ENCODE measurements around the gene CPT1C. TPM values are rescaled to one million over a fixed set of nuclear protein-coding genes. Genes with fewer than 3 reads are reported as not detected.

CPT1C gene
- total and polyA plus RNA-seq, 2 of the 4 experiments (the other 2 are of a cell fraction) = 14.2 to 56.1 TPM

GRCh38 chr19:49664171-49665035 lies 26.5 kb upstream of the CPT1C start:
- TF ChIP-seq CTCF (conservative IDR thresholded peaks at IDR 0.05; ENCODE audit: low read depth, low read length) = no peak
- peak; percentile 55; the same call in 1 of the 2 replicates for TF ChIP-seq MXI1 (IDR thresholded peaks at IDR 0.05; ENCODE audit: borderline replicate concordance, low read depth, low read length)
- TF ChIP-seq BHLHE40 (IDR thresholded peaks at IDR 0.05; ENCODE audit: low read depth, low read length) = no peak; the same call in 1 of the 2 replicates
- TF ChIP-seq MAZ (IDR thresholded peaks at IDR 0.05; ENCODE audit: borderline replicate concordance, low read depth, low read length) = no peak
- H2AK5ac ChIP-seq (ENCODE audit: low read depth, low read length) = peak overlapping the region; percentile 96
- peaks cover 13% of the 10 kb centered on the region for H4K20me1 ChIP-seq (ENCODE audit: insufficient read depth, low read length)
- H2AK9ac ChIP-seq (replicated peaks; ENCODE audit: low read depth, low read length, poor library complexity) = peak overlapping the region; percentile 86
- H2BK5ac ChIP-seq (ENCODE audit: low read depth, low read length, poor library complexity, severe bottlenecking) = peak overlapping the region; percentile 88
- peak overlapping the region; percentile 93 for H3K4me2 ChIP-seq (ENCODE audit: low read depth, low read length)
- peak; percentile 75 for ATAC-seq (ENCODE audit: low read depth)
- POLR2A ChIA-PET (ENCODE audit: unreplicated experiment) = no interaction called here
- H3K4me3 ChIP-seq (ENCODE audit: insufficient read depth, low read depth, low read length) = peak overlapping the region; percentile 77
- H3K56ac ChIP-seq (ENCODE audit: extremely low read depth, insufficient read depth, low read length) = peak overlapping the region; percentile 71
- in situ Hi-C loops (cut with MboI; ENCODE audit: low sequenced_read_pairs) (loop anchor here (10.0 kb wide), 1 partner anchor 170 kb away; the partner anchor contains the start of gene RPS11), dilution Hi-C loops (cut with HindIII; ENCODE audit: low sequenced_read_pairs, unreplicated experiment) (no loop called here), intact Hi-C loops (cut with micrococcal nuclease) (loop anchor here (1.0 kb wide), 1 partner anchor 22 kb away; the partner anchor contains the start of gene SCAF1)
- no peak overlapping the region for H2BK20ac ChIP-seq (ENCODE audit: low read depth, low read length)
- CTCF ChIA-PET = interaction anchor here (0.6 to 1.0 kb wide), 2 partner anchors 11 to 137 kb away, joined by 3 read pairs; partner anchors contain the start of gene RCN3
- peak overlapping the region; percentile 87 for H3K27ac ChIP-seq (ENCODE audit: insufficient read depth, low read length)
- peak overlapping the region; percentile 91 for H3K9ac ChIP-seq (ENCODE audit: low read depth, low read length)
- peak overlapping the region; percentile 97 for H3K23ac ChIP-seq (ENCODE audit: low read depth, low read length)
- H3K9me1 ChIP-seq (ENCODE audit: insufficient read depth, low read length) = peaks cover 3% of the 10 kb centered on the region; the same call in 1 of the 2 replicates
- no peak overlapping the region for H2BK15ac ChIP-seq (ENCODE audit: low read depth, low read length)
- DNase-seq = peak; percentile 67
- H3K36me3 ChIP-seq (ENCODE audit: control insufficient read depth, insufficient read depth, low read length) = peaks cover 32% of the 10 kb centered on the region
- H4K5ac ChIP-seq (ENCODE audit: low read depth, low read length) = peak overlapping the region; percentile 53
- peak overlapping the region; percentile 42 to 91 for H4K8ac ChIP-seq (ENCODE audit: low read depth in 2 of 2, low read length in 2 of 2)
- 1% methylated on average over 45 of the region's 53 CpGs; no CpG with 5 or more reads in 1 of the 2 experiments for WGBS, 2 experiments (ENCODE audit: extremely low coverage in 2 of 2, insufficient read length in 1 of 2)
- peak overlapping the region; percentile 69 for H4K91ac ChIP-seq (ENCODE audit: insufficient read depth, low read depth, low read length)
- H3K4me1 ChIP-seq (ENCODE audit: control insufficient read depth, insufficient read depth, low read length) = peaks cover 9% of the 10 kb centered on the region
- peak overlapping the region; percentile 89 for H3K14ac ChIP-seq (replicated peaks; ENCODE audit: low read depth, low read length)
- H3K18ac ChIP-seq (ENCODE audit: low read depth, low read length) = peak overlapping the region; percentile 22
- H3K4ac ChIP-seq (ENCODE audit: low read depth, low read length) = peak overlapping the region; percentile 92
- H3K79me1 ChIP-seq (ENCODE audit: low read depth in 1 of 2, low read length in 2 of 2) = peaks cover 12 to 57% of the 10 kb centered on the region in 2 experiments; a peak in 3 of 4 replicates
- no peaks in the 10 kb centered on the region for H3K27me3 ChIP-seq (ENCODE audit: control insufficient read depth, insufficient read depth, low read length)
- peak overlapping the region; percentile 92 for H2AFZ ChIP-seq (replicated peaks; ENCODE audit: low read length, poor library complexity)
- no peaks in the 10 kb centered on the region for H3K9me3 ChIP-seq (ENCODE audit: control insufficient read depth, insufficient read depth, low read length)
- BruUV-seq (replicated peaks) = no TSS peak
- H2BK120ac ChIP-seq (ENCODE audit: low read depth, low read length) = peak overlapping the region; percentile 6; the same call in 1 of the 2 replicates
